Muscle of arm (tissue), 12 donors: ENCODE measurements around the gene XYLT1. TPM values are rescaled to one million over a fixed set of nuclear protein-coding genes. Genes with fewer than 3 reads are reported as not detected.

Experiments used
- DNase-seq: peaks from one replicate; pipeline ENCODE4 v3.0.0-alpha.2; 2013
- polyA plus RNA-seq, 12 donors: library from polyadenylated mRNA; unstranded; fragments of 120-200 nt; gene quantifications; one replicate each; pipeline ENCODE4 v1.2.1, GENCODE V29; 2013; ENCODE audit not compliant: insufficient read length in 12 of 12

XYLT1 gene
- polyA plus RNA-seq, 12 donors = 4.7 to 11.0 (median 6.3) TPM; not detected in 1

DNA sequence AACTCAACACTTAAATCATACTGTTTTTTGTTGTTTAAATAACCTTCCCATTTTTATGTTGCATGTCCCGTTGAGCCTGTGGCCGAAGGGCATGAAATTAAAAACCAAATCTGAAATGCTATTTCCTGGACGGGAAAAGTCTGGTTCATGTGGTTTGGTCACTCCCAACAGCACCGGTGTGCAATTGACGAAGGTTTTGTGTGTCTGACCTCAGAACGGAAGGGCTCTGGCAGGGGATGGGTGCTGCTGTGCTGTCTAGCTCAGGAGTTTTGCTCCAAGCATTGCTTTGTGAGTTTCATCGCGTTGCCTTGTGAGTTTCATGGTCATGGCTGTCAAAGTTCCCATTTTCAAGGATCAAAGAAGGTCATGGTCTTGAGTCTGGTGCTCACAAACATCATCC is 363.3 kb downstream of the XYLT1 start:
- DNase-seq = no peak

GRCh38 chr16:17106243-17106791 is 364.4 kb downstream of the XYLT1 start:
- no peak for DNase-seq

DNA sequence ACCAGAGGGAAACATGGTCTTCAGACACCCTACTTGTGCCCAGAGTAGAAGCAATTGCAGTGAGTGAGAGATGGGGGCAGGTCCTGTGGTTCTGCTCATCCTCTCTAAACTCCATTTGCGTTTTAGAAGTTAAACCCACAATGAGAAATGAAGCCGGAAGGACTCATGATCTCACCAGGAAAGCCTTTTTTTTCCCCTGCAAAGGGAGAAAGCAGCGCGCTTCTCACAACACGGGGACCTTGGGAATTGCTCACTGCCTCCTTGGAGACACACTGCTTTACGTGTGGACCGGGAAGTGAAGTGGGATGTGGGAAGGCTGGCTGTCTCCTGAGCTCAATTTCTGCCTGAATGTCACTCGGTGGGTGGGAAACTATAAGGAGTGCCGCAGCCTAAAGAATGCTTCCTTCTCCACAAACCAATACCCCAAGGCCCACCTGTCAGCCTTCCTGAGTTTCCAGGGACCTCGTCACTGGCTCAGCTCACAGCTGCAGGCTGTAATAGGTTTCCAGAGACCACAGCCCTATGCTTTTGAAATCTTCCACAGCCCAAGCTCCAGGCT is 365.4 kb downstream of the XYLT1 start:
- no peak for DNase-seq

DNA sequence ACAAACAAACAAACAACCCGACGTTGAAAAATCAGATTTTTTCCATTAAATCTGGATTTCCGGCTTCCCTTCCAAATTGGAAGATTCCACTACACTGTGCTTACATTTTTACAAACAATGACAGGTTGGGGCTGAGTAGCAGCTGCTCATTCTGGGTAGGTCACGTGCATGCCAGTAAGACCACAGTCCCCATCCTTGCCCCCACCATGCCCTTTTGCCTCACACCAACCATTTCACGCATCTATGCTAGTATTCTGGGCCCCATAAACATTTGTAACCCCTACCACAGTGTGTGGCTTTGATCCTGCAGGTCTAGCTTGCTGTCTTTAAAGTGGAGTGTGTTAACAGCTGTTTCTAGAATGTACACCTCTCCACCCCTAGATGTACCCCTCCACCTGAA is 366.1 kb downstream of the XYLT1 start:
- no peak for DNase-seq

DNA sequence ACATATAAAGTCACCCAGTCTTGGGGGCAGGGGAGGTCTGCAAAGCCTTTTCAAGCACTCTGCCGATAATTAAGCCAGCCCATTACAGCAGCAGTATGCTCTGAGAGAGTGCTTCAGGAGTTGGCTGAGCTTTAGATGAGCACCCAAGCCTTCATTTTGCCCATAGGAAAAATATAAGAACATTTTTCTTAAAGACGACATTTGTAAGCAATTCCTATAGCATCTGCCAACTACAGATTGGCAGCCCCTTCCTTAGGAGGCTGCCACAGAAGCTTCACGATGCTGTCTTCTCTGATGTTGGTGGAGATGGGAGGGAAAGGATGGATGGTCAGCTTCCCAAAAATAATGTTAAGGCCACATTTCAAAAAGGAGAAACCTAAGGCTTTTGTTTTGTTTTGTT is 367.5 kb downstream of the XYLT1 start:
- DNase-seq = no peak

DNA sequence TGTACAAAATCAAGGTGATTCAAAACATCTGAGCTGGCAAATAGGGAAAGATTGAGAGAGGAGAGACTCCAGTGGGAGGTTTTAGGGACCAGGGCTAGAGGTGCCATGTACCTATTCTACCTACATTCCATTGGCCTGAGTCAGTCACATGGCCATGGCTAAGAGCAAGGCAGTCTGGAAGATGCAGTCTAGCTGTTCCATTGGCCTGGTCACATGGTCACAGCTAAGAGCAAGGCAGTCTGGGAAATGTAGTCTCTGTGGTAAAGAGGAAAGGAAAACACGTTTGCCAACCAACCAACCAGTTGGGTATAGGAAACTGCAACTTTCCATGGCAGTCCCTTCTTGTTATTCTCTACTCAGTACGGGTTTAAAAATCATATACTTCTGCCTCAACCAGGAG is 369.1 kb downstream of the XYLT1 start:
- DNase-seq = no peak

DNA sequence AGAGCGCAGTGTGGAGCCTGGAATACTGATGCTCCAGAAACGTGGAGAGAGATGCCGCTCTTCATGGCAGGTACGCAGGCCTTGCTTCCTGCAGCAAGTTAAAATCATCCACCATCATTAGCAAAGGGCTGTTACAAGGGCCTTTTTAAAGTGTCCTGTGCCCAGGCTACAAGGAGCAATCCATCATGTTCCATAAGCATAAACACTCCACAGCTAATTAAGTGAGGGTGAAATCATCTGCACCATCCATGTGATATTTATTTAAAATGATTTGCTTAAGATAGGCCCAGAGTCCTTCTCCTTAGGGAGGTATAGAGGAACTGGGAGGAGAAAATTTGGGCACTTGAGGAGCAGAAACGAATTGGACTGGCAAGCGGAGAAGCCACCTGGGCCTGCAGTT is 372.1 kb downstream of the XYLT1 start:
- no peak for DNase-seq

GRCh38 chr16:17084130-17084529 is 386.6 kb downstream of the XYLT1 start:
- DNase-seq = no peak

DNA sequence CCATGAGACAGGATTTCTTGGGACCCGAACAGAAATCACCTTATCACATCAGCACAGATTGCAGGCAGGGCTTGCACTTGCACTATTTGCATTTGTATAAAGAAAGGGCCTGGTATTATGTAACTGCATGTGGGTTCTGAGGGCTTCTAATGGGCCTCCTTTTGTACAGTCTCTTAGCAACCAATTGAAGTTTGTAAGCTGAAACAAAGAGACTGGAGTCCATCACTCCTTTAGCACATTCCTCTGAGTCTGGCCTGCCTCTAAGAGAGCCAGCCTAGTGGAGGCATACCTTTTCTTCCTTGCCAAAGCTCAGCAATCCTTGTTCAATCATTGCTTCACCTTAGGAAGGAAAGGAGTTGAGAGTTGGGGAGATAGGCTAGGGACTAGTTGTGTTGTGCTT is 387.1 kb downstream of the XYLT1 start:
- DNase-seq = no peak

- DNase-seq = no peak
Observed at GRCh38 chr16:17082095-17082882, 388.5 kb downstream of the XYLT1 start.

GRCh38 chr16:17080105-17080504 is 390.7 kb downstream of the XYLT1 start:
- no peak for DNase-seq

DNA sequence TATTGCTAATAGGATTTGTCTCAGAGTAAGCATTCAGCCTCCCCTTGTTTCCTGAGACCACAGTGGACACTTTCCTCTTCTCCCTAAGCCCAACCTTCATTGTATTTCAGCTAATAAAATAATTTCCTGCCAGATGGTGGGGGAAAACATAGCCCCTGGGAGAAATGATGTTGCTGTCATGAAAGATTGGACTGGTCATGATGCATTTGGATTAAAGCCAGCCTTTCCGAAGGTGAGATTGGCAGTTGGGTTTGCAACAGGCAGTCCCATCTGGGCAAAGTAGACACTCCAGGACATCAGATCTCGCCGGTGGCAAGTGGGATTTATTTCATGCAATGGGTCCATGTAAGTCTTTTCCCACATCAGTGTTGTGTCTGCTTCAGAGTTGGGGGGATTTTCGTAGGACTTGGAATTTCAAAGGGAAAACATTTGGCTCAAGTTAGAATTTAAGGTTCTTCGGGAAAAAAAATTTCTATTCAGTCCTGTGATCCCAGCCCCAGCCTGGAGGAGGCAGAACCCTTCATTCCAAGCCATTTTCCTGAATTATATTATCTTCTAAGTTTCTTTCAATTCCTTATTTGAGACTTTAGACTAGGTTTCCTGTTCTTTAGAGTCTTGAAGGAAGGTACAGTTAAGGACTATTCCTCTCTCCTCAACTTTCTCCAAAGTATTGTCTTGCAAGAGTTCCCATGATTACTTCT is 391.7 kb downstream of the XYLT1 start:
- no peak for DNase-seq

- no peak for DNase-seq
Observed at GRCh38 chr16:17076818-17077498, 393.8 kb downstream of the XYLT1 start.

GRCh38 chr16:17076092-17076754 is 394.5 kb downstream of the XYLT1 start:
- no peak for DNase-seq

GRCh38 chr16:17072104-17072503 is 398.7 kb downstream of the XYLT1 start:
- no peak for DNase-seq

GRCh38 chr16:17070882-17071592 is 399.7 kb downstream of the XYLT1 start:
- DNase-seq = peak; percentile 4

DNA sequence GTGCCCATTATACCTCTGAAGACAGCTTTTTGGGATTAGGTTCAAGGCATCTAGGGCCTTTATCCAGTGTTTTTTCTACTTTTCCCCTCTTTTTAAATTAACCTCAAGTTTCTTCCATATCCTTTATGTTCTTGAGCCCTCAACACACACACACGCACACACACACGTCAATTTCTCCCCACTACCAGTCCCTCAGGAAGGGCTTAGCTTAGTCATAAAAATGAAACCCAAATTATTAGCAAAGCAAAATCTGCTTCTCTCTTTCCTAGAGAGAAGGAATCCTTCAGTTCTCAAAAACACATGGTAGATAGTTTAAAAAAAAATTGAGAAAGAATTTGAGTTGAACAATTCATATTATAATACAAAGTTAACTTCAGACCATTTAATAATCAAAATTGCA is 401.1 kb downstream of the XYLT1 start:
- no peak for DNase-seq

GRCh38 chr16:17068524-17068923 is 402.2 kb downstream of the XYLT1 start:
- no peak for DNase-seq

DNA sequence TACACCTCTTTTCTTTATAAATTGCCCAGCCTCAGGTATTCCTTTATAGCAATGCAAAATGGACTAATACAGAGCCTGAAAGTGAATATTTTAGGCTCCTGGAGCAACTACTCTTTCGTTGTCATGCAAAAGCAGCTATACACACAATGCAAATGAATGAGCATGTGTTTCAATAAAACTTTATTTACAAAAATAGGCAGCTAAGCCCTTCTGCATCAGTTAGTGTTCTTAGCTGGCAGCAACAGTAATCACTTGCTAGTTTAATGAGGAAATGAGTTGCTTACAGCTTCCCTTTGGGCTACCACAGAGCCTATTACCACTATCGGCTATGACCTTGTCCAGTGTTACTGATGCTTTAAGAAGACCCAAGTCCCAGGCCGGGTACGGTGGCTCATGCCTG is 402.9 kb downstream of the XYLT1 start:
- no peak for DNase-seq

GRCh38 chr16:17063201-17064139 is 407.3 kb downstream of the XYLT1 start:
- DNase-seq = no peak
